Neural crest cell (in vitro differentiated cells): Measurements from ENCODE around the gene NCBP3. TPM values are rescaled to one million over a fixed set of nuclear protein-coding genes. Genes with fewer than 3 reads are reported as not detected.
A peak's percentile ranks its signal among the peaks of the same experiment; 100 is the strongest.

ENCODE experiments used
- DNase-seq: peaks from one replicate; pipeline ENCODE4 v3.0.0; 2021; ENCODE audit warnings: low read depth, mixed read lengths, low spot score
- H3K27ac Mint-ChIP-seq: one replicate; pipeline ENCODE4 v1.8.0; 2021; ENCODE audit warnings: mild to moderate bottlenecking, mixed read lengths; ENCODE audit not compliant: unreplicated experiment
- H3K27me3 Mint-ChIP-seq: 2 replicates; pipeline ENCODE4 v1.8.0; 2021; ENCODE audit warnings: low read depth, mild to moderate bottlenecking, mixed read lengths
- H3K36me3 Mint-ChIP-seq: 2 replicates; pipeline ENCODE4 v1.8.0; 2021; ENCODE audit warnings: low read depth, mild to moderate bottlenecking, mixed read lengths
- H3K4me1 Mint-ChIP-seq: 2 replicates; pipeline ENCODE4 v1.8.0; 2021; ENCODE audit warnings: mixed read lengths
- H3K4me3 Mint-ChIP-seq: one replicate; pipeline ENCODE4 v1.8.0; 2021; ENCODE audit warnings: mild to moderate bottlenecking, mixed read lengths
- H3K9me3 Mint-ChIP-seq: 2 replicates; pipeline ENCODE4 v1.8.0; 2021; ENCODE audit warnings: mixed read lengths
- CTCF ChIP-seq: fragments of 200-600 bp; sonication (generic); conservative IDR thresholded peaks from 2 replicates; pipeline ENCODE4 v1.5.0; 2021; ENCODE audit warnings: antibody characterized with exemption, mild to moderate bottlenecking
- total RNA-seq: library from RNA; stranded (reverse); gene quantifications from 2 replicates; pipeline ENCODE4 v1.2.1, GENCODE V29; 2021

Gene NCBP3
- total RNA-seq, 1 donor from 2014 or later = 61.5 TPM

- no peaks in the 10 kb centered on the region for H3K9me3 Mint-ChIP-seq
- H3K27me3 Mint-ChIP-seq = no peaks in the 10 kb centered on the region
- H3K4me1 Mint-ChIP-seq = peaks cover 4% of the 10 kb centered on the region
- DNase-seq = no peak
- no peak overlapping the region for H3K27ac Mint-ChIP-seq
- H3K36me3 Mint-ChIP-seq = no peaks in the 10 kb centered on the region
- no peak for TF ChIP-seq CTCF
- H3K4me3 Mint-ChIP-seq = no peak overlapping the region
Observed at GRCh38 chr17:3870871-3871306, 24.8 kb upstream of the NCBP3 start.

GRCh38 chr17:3867606-3868005, 21.6 kb upstream of the NCBP3 start:
- no peaks in the 10 kb centered on the region for H3K36me3 Mint-ChIP-seq
- H3K4me3 Mint-ChIP-seq = no peak overlapping the region
- TF ChIP-seq CTCF = no peak
- no peaks in the 10 kb centered on the region for H3K9me3 Mint-ChIP-seq
- H3K27me3 Mint-ChIP-seq = no peaks in the 10 kb centered on the region
- peak overlapping the region; percentile 55 for H3K27ac Mint-ChIP-seq
- DNase-seq = no peak
- H3K4me1 Mint-ChIP-seq = peaks cover 4% of the 10 kb centered on the region

- Mint-ChIP-seq H3K4me1 (peaks cover 4% of the 10 kb centered on the region), H3K27ac (peak overlapping the region; percentile 45), H3K27me3 (no peaks in the 10 kb centered on the region), H3K4me3 (no peak overlapping the region), H3K36me3 (no peaks in the 10 kb centered on the region), H3K9me3 (no peaks in the 10 kb centered on the region)
- DNase-seq = no peak
- no peak for TF ChIP-seq CTCF
Observed at GRCh38 chr17:3867106-3867505, 21.1 kb upstream of the NCBP3 start.

GRCh38 chr17:3866276-3866675, 20.2 kb upstream of the NCBP3 start:
- H3K27ac Mint-ChIP-seq = no peak overlapping the region
- H3K36me3 Mint-ChIP-seq = no peaks in the 10 kb centered on the region
- no peak overlapping the region for H3K4me3 Mint-ChIP-seq
- TF ChIP-seq CTCF = no peak
- no peaks in the 10 kb centered on the region for H3K9me3 Mint-ChIP-seq
- no peak for DNase-seq
- H3K4me1 Mint-ChIP-seq = peaks cover 4% of the 10 kb centered on the region
- no peaks in the 10 kb centered on the region for H3K27me3 Mint-ChIP-seq

- H3K27me3 Mint-ChIP-seq = no peaks in the 10 kb centered on the region
- no peaks in the 10 kb centered on the region for H3K9me3 Mint-ChIP-seq
- DNase-seq = no peak
- H3K36me3 Mint-ChIP-seq = no peaks in the 10 kb centered on the region
- no peak for TF ChIP-seq CTCF
- H3K4me1 Mint-ChIP-seq = no peaks in the 10 kb centered on the region
- peak overlapping the region; percentile 35 for H3K27ac Mint-ChIP-seq
- no peak overlapping the region for H3K4me3 Mint-ChIP-seq
Observed at GRCh38 chr17:3865176-3865575, 19.1 kb upstream of the NCBP3 start.

GRCh38 chr17:3864534-3864933, 18.5 kb upstream of the NCBP3 start:
- H3K27me3 Mint-ChIP-seq = no peaks in the 10 kb centered on the region
- H3K9me3 Mint-ChIP-seq = no peaks in the 10 kb centered on the region
- no peak for TF ChIP-seq CTCF
- H3K4me1 Mint-ChIP-seq = no peaks in the 10 kb centered on the region
- H3K4me3 Mint-ChIP-seq = no peak overlapping the region
- no peak for DNase-seq
- no peaks in the 10 kb centered on the region for H3K36me3 Mint-ChIP-seq
- H3K27ac Mint-ChIP-seq = no peak overlapping the region
